HL-60 (cell line): ENCODE results near the gene TMED4.

ENCODE experiments used
- GABPA ChIP-seq: IDR thresholded peaks from 2 replicates; pipeline ENCODE4 v1.6.1; 2012; ENCODE audit warnings: low read depth
- POLR2AphosphoS5 ChIP-seq: IDR thresholded peaks from 2 replicates; pipeline ENCODE4 v1.6.1; 2012; ENCODE audit warnings: low read depth
- TF ChIP-seq, protein P1 (sequence below): IDR thresholded peaks from 2 replicates; pipeline ENCODE4 v1.6.1; 2012; ENCODE audit warnings: low read depth; ENCODE audit not compliant: insufficient replicate concordance
- TF ChIP-seq, protein P2 (sequence below): IDR thresholded peaks from one replicate; pipeline ENCODE4 v1.5.1; 2011; ENCODE audit warnings: low read length, control low read depth, inconsistent platforms; ENCODE audit not compliant: insufficient read depth

DNA sequence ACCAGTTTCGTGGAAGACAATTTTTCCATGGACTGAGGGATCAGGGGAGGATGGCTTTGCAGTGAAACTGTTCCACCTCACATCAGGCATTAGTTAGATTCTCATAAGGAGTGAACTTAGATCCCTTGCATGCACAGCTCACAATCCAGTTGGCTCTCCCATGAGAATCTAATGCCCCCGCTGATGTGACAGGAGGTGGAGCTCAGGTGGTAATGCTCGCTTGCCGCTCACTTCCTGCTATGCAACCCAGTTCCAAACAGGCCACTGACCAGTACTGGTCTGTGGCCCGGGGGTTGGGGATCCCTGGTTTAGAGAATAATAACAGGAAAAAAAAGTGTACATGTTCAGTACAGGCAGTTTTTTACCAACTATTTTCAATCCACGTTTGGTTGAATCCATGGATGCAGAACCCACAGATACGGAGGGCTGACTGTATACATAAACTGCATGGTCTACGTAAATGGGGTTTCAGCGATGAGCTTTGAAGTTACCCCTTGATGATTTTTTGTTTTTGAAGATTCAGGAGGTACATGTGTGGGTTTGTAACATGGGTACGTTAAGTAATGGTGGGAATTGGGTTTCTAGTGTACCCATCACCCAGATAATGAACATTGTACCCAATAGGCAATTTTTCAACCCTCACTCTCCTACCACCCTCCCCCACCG lies 48.9 kb upstream of the TMED4 start:
- TF ChIP-seq, protein P1, sequence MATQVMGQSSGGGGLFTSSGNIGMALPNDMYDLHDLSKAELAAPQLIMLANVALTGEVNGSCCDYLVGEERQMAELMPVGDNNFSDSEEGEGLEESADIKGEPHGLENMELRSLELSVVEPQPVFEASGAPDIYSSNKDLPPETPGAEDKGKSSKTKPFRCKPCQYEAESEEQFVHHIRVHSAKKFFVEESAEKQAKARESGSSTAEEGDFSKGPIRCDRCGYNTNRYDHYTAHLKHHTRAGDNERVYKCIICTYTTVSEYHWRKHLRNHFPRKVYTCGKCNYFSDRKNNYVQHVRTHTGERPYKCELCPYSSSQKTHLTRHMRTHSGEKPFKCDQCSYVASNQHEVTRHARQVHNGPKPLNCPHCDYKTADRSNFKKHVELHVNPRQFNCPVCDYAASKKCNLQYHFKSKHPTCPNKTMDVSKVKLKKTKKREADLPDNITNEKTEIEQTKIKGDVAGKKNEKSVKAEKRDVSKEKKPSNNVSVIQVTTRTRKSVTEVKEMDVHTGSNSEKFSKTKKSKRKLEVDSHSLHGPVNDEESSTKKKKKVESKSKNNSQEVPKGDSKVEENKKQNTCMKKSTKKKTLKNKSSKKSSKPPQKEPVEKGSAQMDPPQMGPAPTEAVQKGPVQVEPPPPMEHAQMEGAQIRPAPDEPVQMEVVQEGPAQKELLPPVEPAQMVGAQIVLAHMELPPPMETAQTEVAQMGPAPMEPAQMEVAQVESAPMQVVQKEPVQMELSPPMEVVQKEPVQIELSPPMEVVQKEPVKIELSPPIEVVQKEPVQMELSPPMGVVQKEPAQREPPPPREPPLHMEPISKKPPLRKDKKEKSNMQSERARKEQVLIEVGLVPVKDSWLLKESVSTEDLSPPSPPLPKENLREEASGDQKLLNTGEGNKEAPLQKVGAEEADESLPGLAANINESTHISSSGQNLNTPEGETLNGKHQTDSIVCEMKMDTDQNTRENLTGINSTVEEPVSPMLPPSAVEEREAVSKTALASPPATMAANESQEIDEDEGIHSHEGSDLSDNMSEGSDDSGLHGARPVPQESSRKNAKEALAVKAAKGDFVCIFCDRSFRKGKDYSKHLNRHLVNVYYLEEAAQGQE: no peak
- TF ChIP-seq, protein P2, sequence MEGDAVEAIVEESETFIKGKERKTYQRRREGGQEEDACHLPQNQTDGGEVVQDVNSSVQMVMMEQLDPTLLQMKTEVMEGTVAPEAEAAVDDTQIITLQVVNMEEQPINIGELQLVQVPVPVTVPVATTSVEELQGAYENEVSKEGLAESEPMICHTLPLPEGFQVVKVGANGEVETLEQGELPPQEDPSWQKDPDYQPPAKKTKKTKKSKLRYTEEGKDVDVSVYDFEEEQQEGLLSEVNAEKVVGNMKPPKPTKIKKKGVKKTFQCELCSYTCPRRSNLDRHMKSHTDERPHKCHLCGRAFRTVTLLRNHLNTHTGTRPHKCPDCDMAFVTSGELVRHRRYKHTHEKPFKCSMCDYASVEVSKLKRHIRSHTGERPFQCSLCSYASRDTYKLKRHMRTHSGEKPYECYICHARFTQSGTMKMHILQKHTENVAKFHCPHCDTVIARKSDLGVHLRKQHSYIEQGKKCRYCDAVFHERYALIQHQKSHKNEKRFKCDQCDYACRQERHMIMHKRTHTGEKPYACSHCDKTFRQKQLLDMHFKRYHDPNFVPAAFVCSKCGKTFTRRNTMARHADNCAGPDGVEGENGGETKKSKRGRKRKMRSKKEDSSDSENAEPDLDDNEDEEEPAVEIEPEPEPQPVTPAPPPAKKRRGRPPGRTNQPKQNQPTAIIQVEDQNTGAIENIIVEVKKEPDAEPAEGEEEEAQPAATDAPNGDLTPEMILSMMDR: no peak
- TF ChIP-seq POLR2AphosphoS5 (no peak), GABPA (no peak)
